GM12872 (cell line): ENCODE data around the gene DROSHA.

Experiments
- TF ChIP-seq, protein P1 (sequence below): IDR thresholded peaks from 3 replicates; pipeline ENCODE4 v1.5.1; 2011; ENCODE audit warnings: low read depth, mild to moderate bottlenecking, low read length, moderate library complexity; ENCODE audit not compliant: insufficient read depth

The DROSHA gene

DNA sequence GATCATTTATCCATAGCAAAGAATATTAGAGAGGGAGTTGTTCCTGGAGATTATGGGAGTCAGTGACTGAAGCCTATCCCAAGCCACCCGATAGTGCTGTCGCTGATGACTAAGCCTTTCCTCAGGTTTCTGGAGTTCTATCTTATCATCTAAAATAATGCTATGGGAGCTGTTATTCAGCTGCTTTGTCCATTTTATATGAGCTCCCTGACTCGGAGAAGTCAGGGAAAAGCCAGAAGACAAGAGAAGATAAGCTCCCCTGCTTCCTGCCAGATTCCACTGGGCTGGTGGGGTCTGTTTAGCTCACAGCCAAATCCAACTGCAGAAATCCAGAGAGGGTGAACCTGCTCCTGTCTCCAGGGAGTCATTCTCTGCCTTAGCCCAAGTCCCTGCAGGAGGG, 148.2 kb downstream of the DROSHA start:
- TF ChIP-seq, protein P1, sequence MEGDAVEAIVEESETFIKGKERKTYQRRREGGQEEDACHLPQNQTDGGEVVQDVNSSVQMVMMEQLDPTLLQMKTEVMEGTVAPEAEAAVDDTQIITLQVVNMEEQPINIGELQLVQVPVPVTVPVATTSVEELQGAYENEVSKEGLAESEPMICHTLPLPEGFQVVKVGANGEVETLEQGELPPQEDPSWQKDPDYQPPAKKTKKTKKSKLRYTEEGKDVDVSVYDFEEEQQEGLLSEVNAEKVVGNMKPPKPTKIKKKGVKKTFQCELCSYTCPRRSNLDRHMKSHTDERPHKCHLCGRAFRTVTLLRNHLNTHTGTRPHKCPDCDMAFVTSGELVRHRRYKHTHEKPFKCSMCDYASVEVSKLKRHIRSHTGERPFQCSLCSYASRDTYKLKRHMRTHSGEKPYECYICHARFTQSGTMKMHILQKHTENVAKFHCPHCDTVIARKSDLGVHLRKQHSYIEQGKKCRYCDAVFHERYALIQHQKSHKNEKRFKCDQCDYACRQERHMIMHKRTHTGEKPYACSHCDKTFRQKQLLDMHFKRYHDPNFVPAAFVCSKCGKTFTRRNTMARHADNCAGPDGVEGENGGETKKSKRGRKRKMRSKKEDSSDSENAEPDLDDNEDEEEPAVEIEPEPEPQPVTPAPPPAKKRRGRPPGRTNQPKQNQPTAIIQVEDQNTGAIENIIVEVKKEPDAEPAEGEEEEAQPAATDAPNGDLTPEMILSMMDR, result no peak

DNA sequence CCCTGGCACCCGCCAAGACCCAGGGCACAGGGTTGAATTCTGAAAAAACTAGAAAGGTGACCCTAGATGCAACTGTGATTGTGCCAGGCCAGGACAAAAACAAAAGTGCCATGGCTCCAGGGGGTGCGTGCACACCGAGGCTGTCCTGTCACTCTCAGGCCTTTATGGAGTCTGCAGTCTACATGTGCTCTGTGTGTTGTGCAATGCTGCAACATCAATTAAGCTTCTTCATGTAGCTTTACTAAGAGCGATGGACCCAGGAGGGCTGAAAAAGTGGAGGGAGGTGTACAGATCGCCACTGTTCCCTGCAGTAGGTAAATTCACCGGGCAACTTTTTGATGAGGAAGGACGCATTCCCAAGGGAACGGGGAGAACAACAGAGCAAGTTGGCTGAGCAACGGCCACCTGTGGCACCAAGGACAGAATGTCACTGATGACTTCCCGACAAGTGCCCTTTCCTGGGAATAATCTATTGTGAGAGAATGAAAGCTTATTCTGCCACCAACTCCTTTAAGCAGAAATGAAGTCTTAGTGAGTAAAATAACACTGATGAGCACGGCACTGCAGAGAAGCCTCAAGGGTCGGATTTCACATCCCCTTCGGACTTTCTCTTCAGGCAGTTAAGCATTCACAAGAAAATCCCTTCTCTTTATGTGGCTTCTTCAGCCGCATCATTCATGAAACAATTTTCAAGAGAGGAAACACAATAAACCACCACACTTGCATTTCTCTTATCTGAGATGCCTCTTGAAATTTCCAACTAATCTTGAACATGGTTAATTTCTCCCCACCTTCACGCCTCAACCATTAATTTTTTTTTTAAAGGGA, 149.6 kb downstream of the DROSHA start:
- TF ChIP-seq, protein P1, result no peak

DNA sequence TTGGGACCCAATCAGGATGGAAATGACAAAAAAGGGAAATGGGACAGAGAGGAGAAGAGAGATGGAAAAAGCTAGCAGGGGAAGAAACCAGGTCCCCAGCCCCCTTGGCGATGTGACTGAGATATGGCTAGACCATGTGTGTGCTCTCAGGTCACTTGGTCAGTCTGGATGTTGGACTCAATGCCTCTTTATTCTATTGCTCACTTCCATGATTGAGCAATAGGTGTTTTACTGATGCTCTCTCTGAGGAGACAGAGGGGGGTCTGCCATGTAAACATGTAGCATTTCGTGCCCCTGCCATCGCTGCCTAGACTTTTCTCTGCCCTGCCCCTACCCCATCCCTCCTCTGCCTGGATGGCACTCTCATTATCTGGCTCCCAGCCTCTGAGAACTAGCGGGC, 150.6 kb downstream of the DROSHA start:
- TF ChIP-seq, protein P1, result no peak

DNA sequence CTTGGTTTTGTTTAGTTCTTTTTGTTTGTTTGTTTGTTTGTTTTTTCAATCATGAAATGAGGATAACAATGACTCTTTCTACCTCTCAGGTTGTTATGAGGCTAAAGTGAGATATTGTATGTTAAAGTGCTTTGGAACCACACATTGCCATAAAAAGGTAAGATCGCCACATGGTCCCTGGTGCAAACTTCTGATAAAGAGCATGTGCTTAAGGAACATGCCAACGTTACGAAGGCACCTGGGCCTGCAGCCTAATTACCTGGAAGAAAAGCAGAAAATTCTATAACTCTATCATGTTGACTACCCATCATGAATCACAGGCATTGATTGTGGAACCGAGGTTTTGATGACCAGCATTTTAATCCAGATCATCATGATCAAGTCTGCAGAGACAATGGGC, 151.8 kb downstream of the DROSHA start:
- TF ChIP-seq, protein P1, result no peak

DNA sequence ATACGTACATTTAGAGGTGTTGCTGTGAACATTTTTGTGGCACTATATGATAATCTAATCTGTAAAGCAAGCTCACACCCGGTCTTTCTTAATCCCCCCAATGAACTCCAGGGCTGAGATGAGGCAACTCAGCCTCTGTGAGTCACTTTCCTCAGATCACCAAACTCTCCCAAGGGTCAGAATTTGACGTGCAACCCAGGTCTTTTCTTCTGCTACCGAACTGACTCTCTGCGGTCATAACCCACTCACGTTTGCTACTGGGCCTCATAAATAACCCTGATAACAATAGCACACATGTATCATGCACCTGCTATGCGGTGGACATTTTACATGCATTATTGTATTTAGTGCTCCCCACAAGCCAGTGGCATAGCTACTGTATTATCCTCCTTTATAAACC, 153.1 kb downstream of the DROSHA start:
- TF ChIP-seq, protein P1, result no peak

DNA sequence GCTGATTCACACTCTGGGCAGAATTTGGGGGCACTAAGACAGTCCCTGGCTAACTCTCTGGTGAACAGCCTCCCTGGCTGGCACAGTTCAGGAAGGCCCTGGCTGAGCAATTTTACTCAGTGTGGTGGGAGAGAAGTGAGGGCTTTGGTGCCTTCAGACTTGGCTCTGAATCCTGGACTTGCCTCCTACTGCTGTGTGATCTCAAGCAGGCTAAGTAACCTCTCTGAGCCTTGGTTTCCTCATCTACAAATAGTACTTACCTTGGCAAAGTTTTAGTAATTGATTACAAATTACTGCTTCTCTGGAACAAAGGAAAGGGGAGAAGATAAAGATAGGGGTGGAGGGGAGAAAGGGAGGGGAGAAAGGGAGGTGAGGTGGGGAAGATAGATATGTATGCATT, 153.8 kb downstream of the DROSHA start:
- TF ChIP-seq, protein P1, result no peak

DNA sequence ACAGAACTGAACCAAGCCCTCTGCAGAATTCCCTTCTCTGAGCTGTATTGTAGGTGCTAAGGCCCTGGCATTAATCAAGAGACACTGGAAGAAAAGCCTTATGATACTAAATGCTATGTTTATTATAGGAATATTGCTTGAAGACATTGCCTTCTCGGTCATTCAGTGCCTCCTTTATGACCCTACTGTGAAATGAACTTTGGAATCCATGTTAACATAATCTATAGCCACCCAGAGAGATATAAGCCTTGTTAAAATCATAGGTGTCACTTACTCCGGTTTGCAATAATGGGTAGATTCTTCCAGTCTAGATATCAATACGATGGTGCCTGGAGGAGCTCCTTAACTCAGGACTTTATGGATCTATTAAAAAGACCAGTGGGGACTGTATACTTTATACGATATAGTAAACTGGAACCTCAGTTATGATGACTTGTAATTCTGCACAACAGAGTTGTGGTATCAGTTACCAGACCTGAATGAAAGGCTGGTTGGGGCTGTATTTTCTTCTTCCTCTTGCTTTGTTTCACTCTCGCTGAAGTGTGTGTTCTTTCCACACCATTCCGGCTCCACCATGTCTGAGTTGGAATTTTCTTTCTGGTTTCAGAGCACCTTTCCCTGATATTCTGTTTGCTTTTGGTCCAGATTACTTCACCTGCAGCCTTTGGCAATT, 154.5 kb downstream of the DROSHA start:
- TF ChIP-seq, protein P1, result no peak
